Activated T-helper 2 cell treated with anti-CD3 and anti-CD28 coated beads, Interferon-gamma antibody, Interleukin-2, Interleukin-4, amounts not matched to agents 10 μg/mL and 5 μg/mL and 100 μg/mL, durations not matched to agents 14 hours and 24 hours and 36 hours (primary cell): ENCODE results near the gene OR52M1. TPM values are rescaled to one million over a fixed set of nuclear protein-coding genes. Genes with fewer than 3 reads are reported as not detected.

ENCODE experiments used
- DNase-seq: peaks from one replicate; pipeline ENCODE4 v3.0.0; 2021; ENCODE audit warnings: low spot score
- H3K27ac Mint-ChIP-seq: one replicate; pipeline ENCODE4 v1.8.0; 2021; ENCODE audit warnings: mixed read lengths
- H3K27me3 Mint-ChIP-seq: one replicate; pipeline ENCODE4 v1.8.0; 2021; ENCODE audit warnings: low read depth, mixed read lengths
- H3K36me3 Mint-ChIP-seq: one replicate; pipeline ENCODE4 v1.8.0; 2021; ENCODE audit warnings: low read depth, mixed read lengths
- H3K4me1 Mint-ChIP-seq: one replicate; pipeline ENCODE4 v1.8.0; 2021; ENCODE audit warnings: low read depth, mixed read lengths
- H3K4me3 Mint-ChIP-seq: one replicate; pipeline ENCODE4 v1.8.0; 2021; ENCODE audit warnings: low read depth, mild to moderate bottlenecking, moderate library complexity, mixed read lengths
- H3K9me3 Mint-ChIP-seq: one replicate; pipeline ENCODE4 v1.8.0; 2021; ENCODE audit warnings: mixed read lengths
- intact Hi-C: fragments of 100-400 bp; cut with micrococcal nuclease; formaldehyde crosslinking; loops from one replicate; pipeline ENCODE4 v1.15.1; 2023
- total RNA-seq: library from RNA; stranded (reverse); gene quantifications from 2 replicates; pipeline ENCODE4 v1.2.3, GENCODE V29; 2022

OR52M1 gene
- total RNA-seq, 1 donor from 2014 or later = not detected

DNA sequence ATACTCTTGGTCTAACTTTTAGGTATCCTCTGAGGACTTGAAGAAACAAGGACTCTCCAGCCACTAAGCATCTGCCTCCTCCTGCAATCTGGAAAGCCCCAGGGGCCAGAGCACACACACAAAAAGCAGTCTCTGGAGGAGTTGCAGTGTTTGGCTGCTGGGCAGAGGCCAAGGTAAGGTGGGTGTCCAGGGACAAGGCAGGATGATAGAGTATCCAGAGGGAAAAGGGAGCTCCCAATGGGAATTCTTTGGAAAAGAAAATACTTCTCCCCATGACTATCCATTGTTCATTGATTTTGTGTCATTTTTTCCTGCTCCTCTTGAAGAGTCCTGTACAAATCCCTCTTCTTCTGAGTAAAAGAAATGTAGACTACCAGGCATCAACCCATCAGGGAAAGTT, 36.5 kb downstream of the OR52M1 start, which contains the start of gene OR52I2:
Gene OR52I2 (plus strand): TSS at position 301 of the 400 bp plus-strand sequence.
- DNase-seq = no peak
- H3K9me3 Mint-ChIP-seq = no peaks in the 10 kb centered on the region
- H3K4me3 Mint-ChIP-seq = no peak within 1 kb of the TSS
- no peaks in the 10 kb centered on the region for H3K4me1 Mint-ChIP-seq
- intact Hi-C loops = no loop called here
- peaks cover 26% of the 10 kb centered on the region for H3K27me3 Mint-ChIP-seq
- H3K27ac Mint-ChIP-seq = no peak within 1 kb of the TSS
- H3K36me3 Mint-ChIP-seq = no peaks in the 10 kb centered on the region

DNA sequence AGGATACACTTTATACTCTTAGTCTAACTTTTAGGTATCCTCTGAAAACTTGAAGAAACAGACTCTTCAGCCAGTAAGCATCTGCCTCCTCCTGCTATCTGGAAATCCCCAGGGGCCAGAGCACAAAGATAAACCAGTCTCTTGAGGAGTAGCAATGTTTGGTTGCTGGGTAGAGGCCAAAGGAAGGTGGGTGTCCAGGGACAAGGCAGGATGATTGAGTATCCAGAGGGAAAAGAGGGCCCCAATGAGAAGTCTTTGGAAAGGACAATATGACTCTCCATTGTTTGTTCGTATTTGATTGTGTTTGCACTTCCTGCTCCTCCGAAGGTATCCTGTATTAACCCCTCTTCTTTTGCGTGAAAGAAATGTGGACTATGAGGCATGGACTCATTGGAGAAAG, 44.0 kb downstream of the OR52M1 start:
- Mint-ChIP-seq H3K27ac (no peak overlapping the region), H3K4me1 (no peaks in the 10 kb centered on the region), H3K36me3 (no peaks in the 10 kb centered on the region), H3K27me3 (peaks cover 12% of the 10 kb centered on the region), H3K4me3 (no peak overlapping the region), H3K9me3 (no peaks in the 10 kb centered on the region)
- DNase-seq = no peak
- intact Hi-C loops = no loop called here

DNA sequence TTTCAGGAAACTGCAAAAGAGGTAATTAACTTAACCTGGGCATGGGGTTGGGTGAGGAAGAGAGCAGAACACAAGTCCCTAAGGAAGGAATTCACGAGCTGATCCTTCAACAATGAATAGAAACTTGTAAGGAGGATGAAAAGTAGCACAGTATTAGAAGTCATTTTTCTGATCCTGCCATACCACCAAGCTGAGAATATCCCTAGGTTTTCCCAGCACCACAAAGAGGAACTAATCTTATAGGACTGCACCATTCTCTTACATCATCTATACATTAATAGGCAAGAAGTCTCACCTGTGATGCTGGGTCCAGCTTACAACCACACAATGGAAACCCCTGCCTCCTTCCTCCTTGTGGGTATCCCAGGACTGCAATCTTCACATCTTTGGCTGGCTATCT, 48.7 kb downstream of the OR52M1 start, which contains the start of gene OR52I1:
Gene OR52I1 (plus strand): TSS at position 301 of the 400 bp plus-strand sequence. CDS start 0 bp downstream, at position 301.
- Mint-ChIP-seq H3K36me3 (peaks cover 2% of the 10 kb centered on the region), H3K4me3 (no peak within 1 kb of the TSS), H3K27me3 (peaks cover 6% of the 10 kb centered on the region), H3K27ac (no peak within 1 kb of the TSS), H3K9me3 (no peaks in the 10 kb centered on the region), H3K4me1 (no peaks in the 10 kb centered on the region)
- DNase-seq = no peak
- intact Hi-C loops = no loop called here

Other genes starting within 250 kb of the OR52M1 start
- not detected in 2 replicates for gene OR52B4, start 176.8 kb upstream of the OR52M1 start, total RNA-seq
- 31.9 and 34.9 TPM in 2 replicates for gene TRIM21, start 151.5 kb upstream of the OR52M1 start, total RNA-seq
- not detected in 2 replicates for gene OR52K2, start 95.9 kb upstream of the OR52M1 start, total RNA-seq
- not detected in 2 replicates for gene OR52K1, start 62.5 kb upstream of the OR52M1 start, total RNA-seq
- gene OR52I2, start 36.6 kb downstream of the OR52M1 start, total RNA-seq = not detected in 2 replicates
- gene OR52I1, start 48.8 kb downstream of the OR52M1 start, total RNA-seq = not detected in 2 replicates
- 10.0 and 11.0 TPM in 2 replicates for gene TRIM68, start 63.0 kb downstream of the OR52M1 start, total RNA-seq
- gene OR51D1, start 92.3 kb downstream of the OR52M1 start, total RNA-seq = not detected in 2 replicates
- gene OR51E1, start 98.8 kb downstream of the OR52M1 start, total RNA-seq = not detected in 2 replicates
- not detected in 2 replicates for gene OR51E2, start 152.7 kb downstream of the OR52M1 start, total RNA-seq
- not detected in 2 replicates for gene MMP26, start 159.6 kb downstream of the OR52M1 start, total RNA-seq
- gene OR51F1, start 224.7 kb downstream of the OR52M1 start, total RNA-seq = not detected in 2 replicates